Measurements from ENCODE around the gene LRRC57.

Gene LRRC57

GRCh38 chr15:42499858-42500609, 48.6 kb downstream of the LRRC57 start:
- TF ChIP-seq TAF1 (IDR thresholded peaks at IDR 0.05; ENCODE audit: borderline replicate concordance, low read depth, low read length) = no peak
- no peak for TF ChIP-seq POLR2A (IDR thresholded peaks at IDR 0.05; ENCODE audit: low read depth, low read length)
- no peak for TF ChIP-seq POLR2AphosphoS5 (IDR thresholded peaks at IDR 0.05; ENCODE audit: low read depth, low read length)
- no peak for FAIRE-seq
- DNase-seq (ENCODE audit: insufficient read length) = no peak

GRCh38 chr15:42498212-42499068, 50.2 kb downstream of the LRRC57 start:
- TF ChIP-seq TAF1 (IDR thresholded peaks at IDR 0.05; ENCODE audit: borderline replicate concordance, low read depth, low read length) (no peak), POLR2AphosphoS5 (IDR thresholded peaks at IDR 0.05; ENCODE audit: low read depth, low read length) (no peak), POLR2A (IDR thresholded peaks at IDR 0.05; ENCODE audit: low read depth, low read length) (no peak)
- no peak for DNase-seq (ENCODE audit: insufficient read length)
- no peak for FAIRE-seq

- peak; percentile 90 for FAIRE-seq
- peak; percentile 90 for DNase-seq (ENCODE audit: insufficient read length)
- TF ChIP-seq POLR2A (IDR thresholded peaks at IDR 0.05; ENCODE audit: low read depth, low read length) (peak; percentile 73), TAF1 (IDR thresholded peaks at IDR 0.05; ENCODE audit: borderline replicate concordance, low read depth, low read length) (no peak), POLR2AphosphoS5 (IDR thresholded peaks at IDR 0.05; ENCODE audit: low read depth, low read length) (peak; percentile 59; the same call in 1 of the 2 replicates)
These were observed 53.0 kb downstream of the LRRC57 start, which contains the start of gene SNAP23 for GRCh38 chr15:42495361-42496212. Gene SNAP23 (plus strand): TSS chr15:42495634. CDS start chr15:42511847, 16,213 bp downstream.

DNA sequence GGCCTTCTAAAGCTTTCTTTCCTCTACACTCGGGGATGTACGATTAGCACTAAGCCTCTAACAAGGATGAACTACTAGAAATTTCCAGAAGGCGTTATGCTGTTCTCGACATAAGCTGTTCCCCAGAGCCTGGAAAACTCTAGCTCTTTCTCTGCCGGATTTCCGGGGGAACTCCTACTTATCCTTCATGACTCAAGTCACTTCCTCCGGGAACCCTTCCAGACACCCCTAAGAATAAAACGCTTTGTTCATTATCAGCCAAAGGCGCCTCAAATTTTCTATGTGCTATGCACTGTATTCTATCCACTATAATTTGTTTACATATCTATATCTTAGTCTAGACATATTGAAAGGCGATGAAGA, 53.6 kb downstream of the LRRC57 start:
- DNase-seq (ENCODE audit: insufficient read length) (no peak), FAIRE-seq (no peak)
- TF ChIP-seq TAF1 (IDR thresholded peaks at IDR 0.05; ENCODE audit: borderline replicate concordance, low read depth, low read length) (no peak), POLR2AphosphoS5 (IDR thresholded peaks at IDR 0.05; ENCODE audit: low read depth, low read length) (no peak), POLR2A (IDR thresholded peaks at IDR 0.05; ENCODE audit: low read depth, low read length) (no peak)

DNA sequence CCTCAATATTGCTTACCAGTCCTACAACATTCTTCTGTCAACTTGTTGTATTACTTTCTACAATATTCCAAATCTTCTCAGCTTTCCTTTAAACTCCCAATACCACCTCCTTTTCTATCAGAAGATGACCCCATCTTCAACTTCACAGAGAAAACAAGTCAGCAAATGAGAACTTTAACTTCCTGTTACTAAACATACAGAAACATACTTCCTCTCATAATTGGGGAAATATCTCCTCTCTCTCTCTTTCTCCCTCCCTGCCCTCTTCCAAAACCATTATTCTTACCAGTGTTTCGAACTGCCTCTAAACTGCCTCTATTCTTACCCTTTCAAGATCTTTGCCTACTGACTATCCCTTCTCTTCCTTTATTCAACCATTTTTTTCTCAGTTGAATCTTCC, 54.9 kb downstream of the LRRC57 start:
- DNase-seq (ENCODE audit: insufficient read length) (no peak), FAIRE-seq (no peak)
- TF ChIP-seq POLR2AphosphoS5 (IDR thresholded peaks at IDR 0.05; ENCODE audit: low read depth, low read length) (no peak), POLR2A (IDR thresholded peaks at IDR 0.05; ENCODE audit: low read depth, low read length) (no peak), TAF1 (IDR thresholded peaks at IDR 0.05; ENCODE audit: borderline replicate concordance, low read depth, low read length) (no peak)

GRCh38 chr15:42491539-42492225, 56.9 kb downstream of the LRRC57 start:
- FAIRE-seq (no peak), DNase-seq (ENCODE audit: insufficient read length) (no peak)
- TF ChIP-seq POLR2AphosphoS5 (IDR thresholded peaks at IDR 0.05; ENCODE audit: low read depth, low read length) = no peak
- TF ChIP-seq POLR2A (IDR thresholded peaks at IDR 0.05; ENCODE audit: low read depth, low read length) = no peak
- no peak for TF ChIP-seq TAF1 (IDR thresholded peaks at IDR 0.05; ENCODE audit: borderline replicate concordance, low read depth, low read length)

GRCh38 chr15:42490671-42491538, 57.7 kb downstream of the LRRC57 start, which contains the start of gene ZNF106:
Gene ZNF106 (minus strand): TSS chr15:42491141. CDS start chr15:42472289, 18,852 bp downstream.
- DNase-seq (ENCODE audit: insufficient read length) (peak; percentile 83), FAIRE-seq (peak; percentile 98)
- TF ChIP-seq POLR2AphosphoS5 (IDR thresholded peaks at IDR 0.05; ENCODE audit: low read depth, low read length) (peak; percentile 86), POLR2A (IDR thresholded peaks at IDR 0.05; ENCODE audit: low read depth, low read length) (peak; percentile 79), TAF1 (IDR thresholded peaks at IDR 0.05; ENCODE audit: borderline replicate concordance, low read depth, low read length) (peak; percentile 96)

- FAIRE-seq = peak; percentile 67
- no peak for DNase-seq (ENCODE audit: insufficient read length)
- TF ChIP-seq POLR2AphosphoS5 (IDR thresholded peaks at IDR 0.05; ENCODE audit: low read depth, low read length) = no peak
- TF ChIP-seq TAF1 (IDR thresholded peaks at IDR 0.05; ENCODE audit: borderline replicate concordance, low read depth, low read length) = no peak
- no peak for TF ChIP-seq POLR2A (IDR thresholded peaks at IDR 0.05; ENCODE audit: low read depth, low read length)
These were observed 58.3 kb downstream of the LRRC57 start for GRCh38 chr15:42490291-42490670.

All from GM12892 (cell line).